ENCODE data around the gene RAB3GAP1. TPM values are rescaled to one million over a fixed set of nuclear protein-coding genes. Genes with fewer than 3 reads are reported as not detected.
A peak's percentile ranks its signal among the peaks of the same experiment; 100 is the strongest.

The RAB3GAP1 gene
- total RNA-seq, 1 experiment from 2014 or later = 38.6 TPM

- BruUV-seq (replicated peaks) = no TSS peak
- intact Hi-C loops (cut with micrococcal nuclease; ENCODE audit: unreplicated experiment) = no loop called here
- no peaks in the 10 kb centered on the region for H3K4me1 ChIP-seq (ENCODE audit: control insufficient read depth, insufficient read depth, low read length)
- no peak overlapping the region for H3K4me3 ChIP-seq (ENCODE audit: low read depth in 2 of 2, low read length in 2 of 2)
- no peaks in the 10 kb centered on the region for H3K27me3 ChIP-seq (ENCODE audit: control insufficient read depth, insufficient read depth, low read length)
- POLR2A ChIA-PET = no interaction called here
- H3K36me3 ChIP-seq (ENCODE audit: control insufficient read depth, insufficient read depth, low read length) = peaks cover 8% of the 10 kb centered on the region
- in situ Hi-C loops (cut with HindIII; ENCODE audit: low pct_unique_long_range_greater_than_20kb, low sequenced_read_pairs) = no loop called here
- TF ChIP-seq TCF7L2 (IDR thresholded peaks at IDR 0.05; ENCODE audit: low read depth, low read length) (no peak), POLR2AphosphoS5 (IDR thresholded peaks at IDR 0.05; ENCODE audit: low read depth, low read length) (no peak), SIN3A (IDR thresholded peaks at IDR 0.05; ENCODE audit: borderline replicate concordance, insufficient read depth, low read depth, low read length) (no peak)
- TF ChIP-seq, protein P1, sequence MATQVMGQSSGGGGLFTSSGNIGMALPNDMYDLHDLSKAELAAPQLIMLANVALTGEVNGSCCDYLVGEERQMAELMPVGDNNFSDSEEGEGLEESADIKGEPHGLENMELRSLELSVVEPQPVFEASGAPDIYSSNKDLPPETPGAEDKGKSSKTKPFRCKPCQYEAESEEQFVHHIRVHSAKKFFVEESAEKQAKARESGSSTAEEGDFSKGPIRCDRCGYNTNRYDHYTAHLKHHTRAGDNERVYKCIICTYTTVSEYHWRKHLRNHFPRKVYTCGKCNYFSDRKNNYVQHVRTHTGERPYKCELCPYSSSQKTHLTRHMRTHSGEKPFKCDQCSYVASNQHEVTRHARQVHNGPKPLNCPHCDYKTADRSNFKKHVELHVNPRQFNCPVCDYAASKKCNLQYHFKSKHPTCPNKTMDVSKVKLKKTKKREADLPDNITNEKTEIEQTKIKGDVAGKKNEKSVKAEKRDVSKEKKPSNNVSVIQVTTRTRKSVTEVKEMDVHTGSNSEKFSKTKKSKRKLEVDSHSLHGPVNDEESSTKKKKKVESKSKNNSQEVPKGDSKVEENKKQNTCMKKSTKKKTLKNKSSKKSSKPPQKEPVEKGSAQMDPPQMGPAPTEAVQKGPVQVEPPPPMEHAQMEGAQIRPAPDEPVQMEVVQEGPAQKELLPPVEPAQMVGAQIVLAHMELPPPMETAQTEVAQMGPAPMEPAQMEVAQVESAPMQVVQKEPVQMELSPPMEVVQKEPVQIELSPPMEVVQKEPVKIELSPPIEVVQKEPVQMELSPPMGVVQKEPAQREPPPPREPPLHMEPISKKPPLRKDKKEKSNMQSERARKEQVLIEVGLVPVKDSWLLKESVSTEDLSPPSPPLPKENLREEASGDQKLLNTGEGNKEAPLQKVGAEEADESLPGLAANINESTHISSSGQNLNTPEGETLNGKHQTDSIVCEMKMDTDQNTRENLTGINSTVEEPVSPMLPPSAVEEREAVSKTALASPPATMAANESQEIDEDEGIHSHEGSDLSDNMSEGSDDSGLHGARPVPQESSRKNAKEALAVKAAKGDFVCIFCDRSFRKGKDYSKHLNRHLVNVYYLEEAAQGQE (IDR thresholded peaks at IDR 0.05; ENCODE audit: insufficient read depth in 1 of 2, low read depth in 2 of 2, low read length in 1 of 2) = no peak
- CTCF ChIA-PET = no interaction called here
- DNase-seq (ENCODE audit: low read depth, low spot score) = no peak
- H3K9me3 ChIP-seq (ENCODE audit: control insufficient read depth, insufficient read depth, low read depth, low read length) = no peaks in the 10 kb centered on the region
- ATAC-seq = no peak
- H3K27ac ChIP-seq (ENCODE audit: low read length) = no peak overlapping the region
Observed at GRCh38 chr2:135093193-135093592, 41.1 kb downstream of the RAB3GAP1 start.

GRCh38 chr2:135093670-135094330, 41.7 kb downstream of the RAB3GAP1 start:
- no peaks in the 10 kb centered on the region for H3K27me3 ChIP-seq (ENCODE audit: control insufficient read depth, insufficient read depth, low read length)
- ATAC-seq = no peak
- no peak for DNase-seq (ENCODE audit: low read depth, low spot score)
- TF ChIP-seq TCF7L2 (IDR thresholded peaks at IDR 0.05; ENCODE audit: low read depth, low read length) = no peak
- TF ChIP-seq, protein P2, sequence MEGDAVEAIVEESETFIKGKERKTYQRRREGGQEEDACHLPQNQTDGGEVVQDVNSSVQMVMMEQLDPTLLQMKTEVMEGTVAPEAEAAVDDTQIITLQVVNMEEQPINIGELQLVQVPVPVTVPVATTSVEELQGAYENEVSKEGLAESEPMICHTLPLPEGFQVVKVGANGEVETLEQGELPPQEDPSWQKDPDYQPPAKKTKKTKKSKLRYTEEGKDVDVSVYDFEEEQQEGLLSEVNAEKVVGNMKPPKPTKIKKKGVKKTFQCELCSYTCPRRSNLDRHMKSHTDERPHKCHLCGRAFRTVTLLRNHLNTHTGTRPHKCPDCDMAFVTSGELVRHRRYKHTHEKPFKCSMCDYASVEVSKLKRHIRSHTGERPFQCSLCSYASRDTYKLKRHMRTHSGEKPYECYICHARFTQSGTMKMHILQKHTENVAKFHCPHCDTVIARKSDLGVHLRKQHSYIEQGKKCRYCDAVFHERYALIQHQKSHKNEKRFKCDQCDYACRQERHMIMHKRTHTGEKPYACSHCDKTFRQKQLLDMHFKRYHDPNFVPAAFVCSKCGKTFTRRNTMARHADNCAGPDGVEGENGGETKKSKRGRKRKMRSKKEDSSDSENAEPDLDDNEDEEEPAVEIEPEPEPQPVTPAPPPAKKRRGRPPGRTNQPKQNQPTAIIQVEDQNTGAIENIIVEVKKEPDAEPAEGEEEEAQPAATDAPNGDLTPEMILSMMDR (IDR thresholded peaks at IDR 0.05) = 0 out of 2 replicates have a peak, but pooled peaks have one; percentile 4
- BruUV-seq (replicated peaks) = no TSS peak
- peaks cover 8% of the 10 kb centered on the region for H3K36me3 ChIP-seq (ENCODE audit: control insufficient read depth, insufficient read depth, low read length)
- no peaks in the 10 kb centered on the region for H3K4me1 ChIP-seq (ENCODE audit: control insufficient read depth, insufficient read depth, low read length)
- in situ Hi-C loops (cut with HindIII; ENCODE audit: low pct_unique_long_range_greater_than_20kb, low sequenced_read_pairs) = no loop called here
- ChIA-PET CTCF (no interaction called here), POLR2A (no interaction called here)
- no peak overlapping the region for H3K27ac ChIP-seq (ENCODE audit: low read length)
- no peak overlapping the region for H3K4me3 ChIP-seq (ENCODE audit: low read depth in 2 of 2, low read length in 2 of 2)
- no peaks in the 10 kb centered on the region for H3K9me3 ChIP-seq (ENCODE audit: control insufficient read depth, insufficient read depth, low read depth, low read length)
- intact Hi-C loops (cut with micrococcal nuclease; ENCODE audit: unreplicated experiment) = no loop called here

DNA sequence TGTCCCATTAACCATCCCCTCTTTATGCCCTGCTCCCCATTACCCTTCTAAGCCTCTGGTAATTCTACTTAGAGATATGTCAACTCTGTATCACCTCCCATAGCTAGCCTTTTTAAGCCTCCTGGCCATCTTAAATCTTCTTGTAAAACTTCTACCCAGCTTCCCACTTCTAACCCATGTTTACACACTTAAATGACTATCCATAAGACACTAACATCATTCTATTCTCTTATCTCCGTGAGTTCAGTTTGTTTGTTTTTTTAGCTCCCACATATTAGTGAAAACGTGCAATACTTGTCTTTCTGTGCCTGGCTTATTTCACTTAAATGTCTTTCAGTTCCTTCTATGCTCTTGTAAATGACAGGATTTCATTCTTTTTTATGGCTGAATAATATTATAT, 42.4 kb downstream of the RAB3GAP1 start:
- H3K9me3 ChIP-seq (ENCODE audit: control insufficient read depth, insufficient read depth, low read depth, low read length) = no peaks in the 10 kb centered on the region
- TF ChIP-seq, protein P1 (IDR thresholded peaks at IDR 0.05; ENCODE audit: insufficient read depth in 1 of 2, low read depth in 2 of 2, low read length in 1 of 2) = no peak
- TF ChIP-seq POLR2AphosphoS5 (IDR thresholded peaks at IDR 0.05; ENCODE audit: low read depth, low read length) = no peak
- no peak for TF ChIP-seq TCF7L2 (IDR thresholded peaks at IDR 0.05; ENCODE audit: low read depth, low read length)
- TF ChIP-seq SIN3A (IDR thresholded peaks at IDR 0.05; ENCODE audit: borderline replicate concordance, insufficient read depth, low read depth, low read length) = no peak
- TF ChIP-seq, protein P2 (IDR thresholded peaks at IDR 0.05) = no peak
- no TSS peak for BruUV-seq (replicated peaks)
- no peaks in the 10 kb centered on the region for H3K4me1 ChIP-seq (ENCODE audit: control insufficient read depth, insufficient read depth, low read length)
- in situ Hi-C loops (cut with HindIII; ENCODE audit: low pct_unique_long_range_greater_than_20kb, low sequenced_read_pairs) (no loop called here), intact Hi-C loops (cut with micrococcal nuclease; ENCODE audit: unreplicated experiment) (no loop called here)
- no peak overlapping the region for H3K4me3 ChIP-seq (ENCODE audit: low read depth in 2 of 2, low read length in 2 of 2)
- ATAC-seq (no peak), DNase-seq (ENCODE audit: low read depth, low spot score) (no peak)
- no peaks in the 10 kb centered on the region for H3K27me3 ChIP-seq (ENCODE audit: control insufficient read depth, insufficient read depth, low read length)
- no peak overlapping the region for H3K27ac ChIP-seq (ENCODE audit: low read length)
- POLR2A ChIA-PET = no interaction called here
- CTCF ChIA-PET = no interaction called here
- H3K36me3 ChIP-seq (ENCODE audit: control insufficient read depth, insufficient read depth, low read length) = peaks cover 8% of the 10 kb centered on the region
